ENCODE results near the gene FXYD3.

- no peak for TF ChIP-seq POLR2A (IDR thresholded peaks at IDR 0.05; ENCODE audit: extremely low read depth, insufficient read length)
- no peak for TF ChIP-seq CTCF (IDR thresholded peaks at IDR 0.05; ENCODE audit: low read depth, low read length)
These were observed 47.1 kb downstream of the FXYD3 start for GRCh38 chr19:35162471-35163326.
